GM19452 (cell line): ENCODE results near the gene EMP3.
"Not testable (repeated sequence)": the region's sequence is repeated elsewhere in the genome, so short reads cannot be mapped to it uniquely, and the experiment has no call there.

Source experiments
- ATAC-seq: cut with Tn5 transposase; IDR thresholded peaks from one replicate; pipeline ENCODE4 v1.9.1; 2021; ENCODE audit not compliant: unreplicated experiment

EMP3 gene

GRCh38 chr19:48325265-48325910 is at the start of gene EMP3:
Gene EMP3, plus strand, starts transcription at chr19:48325552. Its CDS starts 1,293 bp downstream, at chr19:48326845.
- no peak for ATAC-seq

- ATAC-seq, result no peak
Measured at GRCh38 chr19:48279747-48280146, 45.6 kb upstream of the EMP3 start.

- ATAC-seq, result no peak
Measured at GRCh38 chr19:48283908-48284307, 41.4 kb upstream of the EMP3 start.

- ATAC-seq, result no peak
Measured at GRCh38 chr19:48284896-48285295, 40.5 kb upstream of the EMP3 start.

- no peak for ATAC-seq
Measured at GRCh38 chr19:48287748-48288147, 37.6 kb upstream of the EMP3 start.

- no peak for ATAC-seq
Measured at GRCh38 chr19:48290401-48290770, 35.0 kb upstream of the EMP3 start.

- ATAC-seq, result no peak
Measured at GRCh38 chr19:48290771-48291488, 34.4 kb upstream of the EMP3 start.

- ATAC-seq, result not testable (repeated sequence)
Measured at GRCh38 chr19:48291489-48291815, 33.9 kb upstream of the EMP3 start.

- ATAC-seq, result no peak
Measured at GRCh38 chr19:48292798-48293197, 32.6 kb upstream of the EMP3 start.

- ATAC-seq, result no peak
Measured at GRCh38 chr19:48295458-48295857, 29.9 kb upstream of the EMP3 start.

GRCh38 chr19:48296963-48297734 is 28.2 kb upstream of the EMP3 start:
- no peak for ATAC-seq

- ATAC-seq, result no peak
Measured at GRCh38 chr19:48297975-48298374, 27.4 kb upstream of the EMP3 start.

- ATAC-seq, result no peak
Measured at GRCh38 chr19:48301886-48302599, 23.3 kb upstream of the EMP3 start.

- ATAC-seq, result no peak
Measured at GRCh38 chr19:48302600-48302959, 22.8 kb upstream of the EMP3 start.

- ATAC-seq, result no peak
Measured at GRCh38 chr19:48303367-48303766, 22.0 kb upstream of the EMP3 start.

- ATAC-seq, result no peak
Measured at GRCh38 chr19:48303866-48304265, 21.5 kb upstream of the EMP3 start.

GRCh38 chr19:48308631-48309586 is 16.4 kb upstream of the EMP3 start:
- ATAC-seq, result no peak

GRCh38 chr19:48309731-48310130 is 15.6 kb upstream of the EMP3 start:
- not testable (repeated sequence) for ATAC-seq

GRCh38 chr19:48310227-48310626 is 15.1 kb upstream of the EMP3 start:
- ATAC-seq, result no peak

GRCh38 chr19:48311384-48311783 is 14.0 kb upstream of the EMP3 start:
- no peak for ATAC-seq
